Thoracic aorta (tissue), 2 donors: Measurements from ENCODE around the gene GJE1. TPM values are rescaled to one million over a fixed set of nuclear protein-coding genes. Genes with fewer than 3 reads are reported as not detected.
"Not testable (repeated sequence)": the region's sequence is repeated elsewhere in the genome, so short reads cannot be mapped to it uniquely, and the experiment has no call there.

Source experiments
- ATAC-seq: fragments of 150-250 bp; one replicate; pipeline ENCODE4 v1.8.0; 2017; ENCODE audit warnings: low read depth; ENCODE audit not compliant: insufficient number of reproducible peaks, low FRiP score
- DNase-seq: peaks from one replicate; pipeline ENCODE4 v3.0.0-alpha.2; 2020; ENCODE audit warnings: low spot score
- H3K27ac ChIP-seq, 2 donors: fragments of 200-600 bp; sonication (generic); 1 replicate in 1 of 2; 2 replicates in 1 of 2; pipeline ENCODE4 v1.5.1; 2016; ENCODE audit warnings: mild to moderate bottlenecking in 2 of 2, moderate library complexity in 2 of 2
- H3K27me3 ChIP-seq: fragments of 200-600 bp; sonication (generic); replicated peaks from 2 replicates; pipeline ENCODE4 v1.6.0; 2016; ENCODE audit warnings: mild to moderate bottlenecking; ENCODE audit not compliant: insufficient read depth
- H3K36me3 ChIP-seq: fragments of 200-600 bp; sonication (generic); one replicate; pipeline ENCODE4 v1.5.1; 2016
- H3K4me1 ChIP-seq, 2 donors: fragments of 200-600 bp; sonication (generic); 1 replicate in 1 of 2; 2 replicates in 1 of 2; pipeline versions ENCODE4 v1.5.1 to v1.6.0; 2016; ENCODE audit warnings: low read depth in 2 of 2, mild to moderate bottlenecking in 1 of 2; ENCODE audit not compliant: control insufficient read depth in 1 of 2
- H3K4me3 ChIP-seq: fragments of 200-600 bp; sonication (generic); 2 replicates; pipeline ENCODE4 v1.5.1; 2016; ENCODE audit warnings: mild to moderate bottlenecking
- H3K9me3 ChIP-seq: fragments of 200-600 bp; sonication (generic); 2 replicates; pipeline ENCODE4 v1.5.1; 2016
- total RNA-seq, 2 donors: library from RNA; depleted of rRNA; stranded (reverse); fragments of >200 nt; gene quantifications; one replicate each; pipeline versions ENCODE4 v1.1.0 to v1.2.3, GENCODE V29; 2016
- TF ChIP-seq, protein P1 (sequence below): fragments of 200-600 bp; sonication (generic); IDR thresholded peaks from one replicate; pipeline ENCODE4 v1.5.1; 2019; ENCODE audit warnings: antibody characterized with exemption

GJE1 gene
- total RNA-seq, 2 donors from 2014 or later, result not detected

GRCh38 chr6:142138876-142139275, 6.2 kb downstream of the GJE1 start:
- TF ChIP-seq, protein P1, sequence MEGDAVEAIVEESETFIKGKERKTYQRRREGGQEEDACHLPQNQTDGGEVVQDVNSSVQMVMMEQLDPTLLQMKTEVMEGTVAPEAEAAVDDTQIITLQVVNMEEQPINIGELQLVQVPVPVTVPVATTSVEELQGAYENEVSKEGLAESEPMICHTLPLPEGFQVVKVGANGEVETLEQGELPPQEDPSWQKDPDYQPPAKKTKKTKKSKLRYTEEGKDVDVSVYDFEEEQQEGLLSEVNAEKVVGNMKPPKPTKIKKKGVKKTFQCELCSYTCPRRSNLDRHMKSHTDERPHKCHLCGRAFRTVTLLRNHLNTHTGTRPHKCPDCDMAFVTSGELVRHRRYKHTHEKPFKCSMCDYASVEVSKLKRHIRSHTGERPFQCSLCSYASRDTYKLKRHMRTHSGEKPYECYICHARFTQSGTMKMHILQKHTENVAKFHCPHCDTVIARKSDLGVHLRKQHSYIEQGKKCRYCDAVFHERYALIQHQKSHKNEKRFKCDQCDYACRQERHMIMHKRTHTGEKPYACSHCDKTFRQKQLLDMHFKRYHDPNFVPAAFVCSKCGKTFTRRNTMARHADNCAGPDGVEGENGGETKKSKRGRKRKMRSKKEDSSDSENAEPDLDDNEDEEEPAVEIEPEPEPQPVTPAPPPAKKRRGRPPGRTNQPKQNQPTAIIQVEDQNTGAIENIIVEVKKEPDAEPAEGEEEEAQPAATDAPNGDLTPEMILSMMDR, result no peak
- no peak overlapping the region for H3K27ac ChIP-seq
- H3K27me3 ChIP-seq, result no peaks in the 10 kb centered on the region
- no peaks in the 10 kb centered on the region for H3K36me3 ChIP-seq
- no peak for ATAC-seq
- H3K9me3 ChIP-seq, result no peaks in the 10 kb centered on the region
- no peaks in the 10 kb centered on the region for H3K4me1 ChIP-seq
- no peak overlapping the region for H3K4me3 ChIP-seq
- no peak for DNase-seq

DNA sequence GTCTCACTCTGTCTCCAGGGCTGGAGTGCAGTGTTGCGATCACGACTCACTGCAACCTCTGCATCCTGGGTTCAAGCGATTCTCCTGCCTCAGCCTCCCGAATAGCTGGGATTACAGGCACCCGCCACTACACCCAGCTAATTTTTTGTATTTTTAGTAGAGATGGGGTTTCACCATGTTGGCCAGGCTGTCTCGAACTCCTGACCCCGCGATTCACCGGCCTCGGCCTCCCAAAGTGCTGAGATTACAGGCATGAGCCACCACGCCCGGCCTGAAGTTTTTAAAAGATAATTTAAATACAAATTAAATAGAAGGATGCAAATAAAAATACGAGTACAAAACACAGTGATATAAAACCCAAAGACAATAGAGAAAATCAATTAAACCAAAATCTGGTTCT, 8.8 kb downstream of the GJE1 start:
- ATAC-seq, H3K4me3 ChIP-seq, H3K36me3 ChIP-seq, H3K4me1 ChIP-seq, DNase-seq, H3K27ac ChIP-seq, H3K27me3 ChIP-seq, H3K9me3 ChIP-seq: not testable (repeated sequence)

- peak within 1 kb of the TSS; percentile 78 for H3K4me3 ChIP-seq
- H3K27ac ChIP-seq, result peak within 1 kb of the TSS; percentile 37 to 61
- H3K4me1 ChIP-seq, result peaks cover 14 to 20% of the 10 kb centered on the region in 2 donors
- no peaks in the 10 kb centered on the region for H3K36me3 ChIP-seq
- TF ChIP-seq, protein P1, result peak; percentile 82
- no peaks in the 10 kb centered on the region for H3K9me3 ChIP-seq
- DNase-seq (peak; percentile 88), ATAC-seq (peak; percentile 98)
- H3K27me3 ChIP-seq, result no peaks in the 10 kb centered on the region
Measured at GRCh38 chr6:142146828-142147662, 14.3 kb downstream of the GJE1 start, which contains the start of the genes NMBR and VTA1. TSS of gene NMBR (minus strand) at chr6:142147122. CDS start at chr6:142088658, 58,464 bp downstream. TSS of gene VTA1 (plus strand) at chr6:142147263. CDS start at chr6:142147288, 25 bp downstream.

DNA sequence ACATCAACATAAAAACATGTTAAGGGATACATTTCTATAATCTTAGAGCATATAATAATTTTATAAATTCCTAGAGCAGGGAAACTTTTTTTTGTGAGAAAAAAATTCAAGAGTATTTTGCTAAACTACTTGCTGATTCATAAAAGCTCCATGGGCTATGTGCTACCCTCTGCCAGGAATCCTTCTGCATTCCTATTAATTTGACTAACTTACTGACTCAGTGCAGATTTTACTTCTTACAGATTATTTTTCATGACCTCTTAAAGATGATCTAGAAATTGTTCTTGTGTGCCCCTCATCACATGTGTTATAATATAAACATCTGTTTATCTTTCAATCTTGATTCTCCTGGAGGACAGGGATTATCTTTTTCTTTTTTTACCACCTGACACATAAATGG, 20.0 kb downstream of the GJE1 start:
- no peak for DNase-seq
- no peaks in the 10 kb centered on the region for H3K36me3 ChIP-seq
- H3K4me3 ChIP-seq, result no peak overlapping the region
- ATAC-seq, result no peak
- no peaks in the 10 kb centered on the region for H3K9me3 ChIP-seq
- no peaks in the 10 kb centered on the region for H3K27me3 ChIP-seq
- H3K27ac ChIP-seq, result no peak overlapping the region
- TF ChIP-seq, protein P1, result no peak
- H3K4me1 ChIP-seq, result peaks cover 14 to 19% of the 10 kb centered on the region in 2 donors

DNA sequence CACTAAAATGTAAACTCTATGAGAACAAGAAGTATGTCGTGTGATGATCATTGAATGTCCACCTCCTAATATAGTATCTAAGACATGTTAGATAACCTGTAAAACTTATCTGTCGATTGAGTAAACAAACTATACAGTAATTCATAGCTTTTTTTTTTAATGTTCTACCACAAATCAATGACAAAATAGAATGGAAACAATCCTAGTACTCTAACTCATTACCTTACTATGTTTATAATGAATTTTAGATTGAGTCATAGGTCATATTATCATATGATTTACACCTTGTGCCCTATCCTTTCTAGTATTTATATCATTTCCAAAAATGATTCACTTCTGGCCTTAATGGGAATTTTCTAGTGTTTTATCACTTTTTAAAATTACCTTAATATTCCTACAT, 20.5 kb downstream of the GJE1 start:
- TF ChIP-seq, protein P1, result no peak
- Histone ChIP-seq H3K4me3 (no peak overlapping the region), H3K4me1 (peaks cover 9 to 15% of the 10 kb centered on the region in 2 donors), H3K27me3 (no peaks in the 10 kb centered on the region), H3K27ac (no peak overlapping the region), H3K36me3 (no peaks in the 10 kb centered on the region), H3K9me3 (no peaks in the 10 kb centered on the region)
- ATAC-seq (no peak), DNase-seq (no peak)
